Suprapubic skin (tissue), 4 donors: ENCODE measurements around the gene ZDHHC3. TPM values are rescaled to one million over a fixed set of nuclear protein-coding genes. Genes with fewer than 3 reads are reported as not detected.

Experiments used
- DNase-seq, 2 donors: peaks; one replicate each; pipeline ENCODE4 v3.0.0-alpha.2; 2019; ENCODE audit warnings: low spot score in 2 of 2
- H3K27ac ChIP-seq: fragments of 200-600 bp; sonication (generic); one replicate; pipeline ENCODE4 v1.5.1; 2019
- H3K27me3 ChIP-seq: fragments of 200-600 bp; sonication (generic); one replicate; pipeline ENCODE4 v1.5.1; 2019
- H3K36me3 ChIP-seq: fragments of 200-600 bp; sonication (generic); one replicate; pipeline ENCODE4 v1.5.1; 2019
- H3K4me1 ChIP-seq: fragments of 200-600 bp; sonication (generic); one replicate; pipeline ENCODE4 v1.5.1; 2019
- H3K4me3 ChIP-seq: fragments of 200-600 bp; sonication (generic); one replicate; pipeline ENCODE4 v1.5.1; 2019; ENCODE audit warnings: mild to moderate bottlenecking
- H3K9me3 ChIP-seq: fragments of 200-600 bp; sonication (generic); one replicate; pipeline ENCODE4 v1.5.1; 2019
- CTCF ChIP-seq, 2 donors: fragments of 200-600 bp in 1 of 2; fragments of 450-650 bp in 1 of 2; sonication (generic) in 1 of 2; IDR thresholded peaks; one replicate each; pipeline ENCODE4 v1.5.1; 2016 to 2019; ENCODE audit warnings: antibody characterized with exemption in 2 of 2, mild to moderate bottlenecking in 1 of 2, moderate library complexity in 1 of 2
- EP300 ChIP-seq: sonication (generic); formaldehyde crosslinking; IDR thresholded peaks from one replicate; pipeline ENCODE4 v1.6.1; 2017; ENCODE audit warnings: antibody characterized with exemption
- POLR2A ChIP-seq, 2 donors: fragments of 450-650 bp; IDR thresholded peaks; one replicate each; pipeline ENCODE4 v1.6.1; 2017; ENCODE audit warnings: antibody characterized with exemption in 2 of 2, mild to moderate bottlenecking in 2 of 2, moderate library complexity in 2 of 2
- POLR2AphosphoS5 ChIP-seq, 3 donors: sonication (generic); formaldehyde crosslinking; IDR thresholded peaks; one replicate each; pipeline ENCODE4 v1.6.1; 2017; ENCODE audit warnings: antibody characterized with exemption in 3 of 3
- WGBS: methylation state at CpG from one replicate; pipeline ENCODE4 v1.1.5; 2018; 5-methylcytosine and 5-hydroxymethylcytosine counted together
- total RNA-seq, 4 donors: library from RNA; depleted of rRNA; stranded (reverse); fragments of >200 nt; gene quantifications; one replicate each; pipeline ENCODE4 v1.1.0, GENCODE V29; 2016

Gene ZDHHC3
- total RNA-seq, 4 donors from 2014 or later = 143 to 311 (median 175) TPM

GRCh38 chr3:44929782-44930181, 46.2 kb downstream of the ZDHHC3 start:
- Histone ChIP-seq H3K4me3 (no peak overlapping the region), H3K27ac (no peak overlapping the region), H3K9me3 (no peaks in the 10 kb centered on the region), H3K36me3 (peaks cover 85% of the 10 kb centered on the region), H3K4me1 (peaks cover 1% of the 10 kb centered on the region), H3K27me3 (no peaks in the 10 kb centered on the region)
- WGBS = 96% methylated on average over 5 of the region's 5 CpGs
- no peak for DNase-seq
- TF ChIP-seq POLR2AphosphoS5 (IDR thresholded peaks at IDR 0.05) (no peak), POLR2A (IDR thresholded peaks at IDR 0.05) (no peak), EP300 (no peak), CTCF (IDR thresholded peaks at IDR 0.05) (no peak)

DNA sequence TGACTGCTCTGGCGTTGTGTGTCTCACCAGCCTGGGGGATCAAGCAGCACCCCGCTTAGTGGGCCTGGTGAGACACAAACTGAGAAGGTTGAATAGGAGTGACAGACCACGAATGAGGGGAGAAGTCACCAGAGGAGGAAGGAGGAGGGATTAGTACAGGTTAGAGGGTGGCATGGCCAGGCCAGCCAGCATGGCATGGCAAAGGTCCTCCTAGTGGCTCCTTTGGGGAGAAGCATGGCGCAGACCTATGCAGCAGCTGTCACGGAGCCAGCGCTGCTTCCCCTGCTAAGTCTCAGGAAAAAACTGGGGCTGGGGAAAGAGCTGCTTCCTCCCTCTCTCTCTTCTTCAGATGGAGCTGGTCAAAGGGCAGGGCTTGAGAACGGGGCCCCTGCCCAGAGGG, 48.6 kb downstream of the ZDHHC3 start:
- no peak overlapping the region for H3K4me3 ChIP-seq
- H3K27me3 ChIP-seq = no peaks in the 10 kb centered on the region
- H3K9me3 ChIP-seq = no peaks in the 10 kb centered on the region
- H3K27ac ChIP-seq = no peak overlapping the region
- no peak for DNase-seq
- WGBS = 92% methylated on average over 7 of the region's 7 CpGs
- peaks cover 78% of the 10 kb centered on the region for H3K36me3 ChIP-seq
- peaks cover 11% of the 10 kb centered on the region for H3K4me1 ChIP-seq
- TF ChIP-seq CTCF (IDR thresholded peaks at IDR 0.05) = no peak
- TF ChIP-seq POLR2AphosphoS5 (IDR thresholded peaks at IDR 0.05) = no peak
- TF ChIP-seq EP300 = no peak

DNA sequence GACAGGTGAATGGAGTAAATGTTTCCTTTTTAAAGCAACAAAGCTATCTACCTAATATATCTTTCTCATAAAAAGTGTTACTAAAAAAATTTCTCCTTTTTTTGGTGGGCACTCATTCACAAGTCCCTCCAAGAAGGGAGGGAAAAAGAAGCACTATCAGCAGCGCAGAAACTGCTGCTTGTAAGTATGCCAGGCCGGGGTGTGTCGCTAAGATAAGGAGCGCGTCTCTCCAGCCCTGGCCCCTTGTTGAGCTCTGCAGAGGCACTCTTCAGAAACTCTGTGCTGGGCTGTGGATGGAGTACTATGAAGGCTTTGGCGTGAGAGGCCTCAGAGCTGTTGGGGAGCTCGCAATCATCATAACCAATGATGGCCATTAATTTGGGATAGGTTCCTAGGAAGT, 49.1 kb downstream of the ZDHHC3 start:
- no peak overlapping the region for H3K4me3 ChIP-seq
- peaks cover 78% of the 10 kb centered on the region for H3K36me3 ChIP-seq
- H3K4me1 ChIP-seq = peaks cover 11% of the 10 kb centered on the region
- no peak for DNase-seq
- 93% methylated on average over 7 of the region's 7 CpGs for WGBS
- no peak for TF ChIP-seq EP300
- TF ChIP-seq POLR2A (IDR thresholded peaks at IDR 0.05) = no peak
- TF ChIP-seq POLR2AphosphoS5 (IDR thresholded peaks at IDR 0.05) = no peak
- no peak for TF ChIP-seq CTCF (IDR thresholded peaks at IDR 0.05)
- H3K9me3 ChIP-seq = no peaks in the 10 kb centered on the region
- no peak overlapping the region for H3K27ac ChIP-seq
- H3K27me3 ChIP-seq = no peaks in the 10 kb centered on the region

DNA sequence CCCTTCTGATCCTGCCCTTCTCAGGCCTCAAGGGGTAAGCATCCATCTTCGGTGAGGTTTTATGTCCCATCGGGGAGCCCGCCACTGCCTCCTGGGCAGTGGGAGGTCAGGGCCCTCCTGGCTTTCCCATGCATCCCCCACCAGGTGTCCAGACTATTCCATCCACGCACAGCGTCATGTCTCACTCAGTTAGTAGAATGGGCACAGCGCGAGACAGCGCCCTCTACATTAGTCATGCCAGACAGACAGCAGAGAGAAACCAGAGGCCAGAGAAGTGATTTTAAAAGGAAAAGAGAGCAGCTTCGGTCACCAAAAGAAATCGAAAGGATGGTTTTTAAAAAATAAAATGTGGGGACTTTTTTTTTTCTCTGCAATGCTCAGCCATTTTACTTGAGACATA, 49.8 kb downstream of the ZDHHC3 start:
- H3K4me1 ChIP-seq = peaks cover 11% of the 10 kb centered on the region
- no peaks in the 10 kb centered on the region for H3K27me3 ChIP-seq
- TF ChIP-seq POLR2AphosphoS5 (IDR thresholded peaks at IDR 0.05) (no peak), POLR2A (IDR thresholded peaks at IDR 0.05) (no peak), CTCF (IDR thresholded peaks at IDR 0.05) (no peak), EP300 (no peak)
- no peak overlapping the region for H3K4me3 ChIP-seq
- peaks cover 75% of the 10 kb centered on the region for H3K36me3 ChIP-seq
- no peak overlapping the region for H3K27ac ChIP-seq
- 93% methylated on average over 10 of the region's 10 CpGs for WGBS
- H3K9me3 ChIP-seq = no peaks in the 10 kb centered on the region
- DNase-seq = no peak

DNA sequence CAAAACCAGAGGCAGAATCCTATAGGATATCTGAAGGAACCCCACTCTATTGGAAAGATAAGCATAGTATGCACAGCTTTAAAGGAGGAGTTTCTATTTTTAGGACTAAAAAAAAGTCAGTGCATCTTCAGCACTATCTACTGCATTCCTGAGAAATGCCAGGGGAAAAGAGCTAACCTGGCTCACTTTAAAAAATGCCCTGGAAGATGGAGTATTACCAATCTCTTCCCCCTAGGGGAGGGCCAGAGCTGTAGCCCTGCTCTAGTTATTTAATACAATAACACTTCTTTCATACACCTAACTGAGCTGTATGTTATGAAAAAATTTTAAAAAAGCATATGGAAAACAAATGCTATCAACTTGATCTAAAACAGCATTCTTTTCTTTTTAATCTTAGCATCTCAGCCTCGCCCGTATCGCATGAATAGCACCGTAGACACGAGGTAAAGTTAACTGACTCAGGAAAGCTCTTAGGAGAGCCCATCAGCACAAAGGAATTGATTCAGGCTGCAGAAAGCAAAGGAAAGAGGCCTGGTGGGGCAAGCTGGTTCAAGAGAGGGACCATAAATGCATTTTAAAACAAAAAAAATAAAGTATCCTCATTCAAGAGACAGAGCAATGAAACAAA, 51.4 kb downstream of the ZDHHC3 start:
- Histone ChIP-seq H3K9me3 (no peaks in the 10 kb centered on the region), H3K4me1 (peaks cover 15% of the 10 kb centered on the region), H3K4me3 (no peak overlapping the region), H3K27me3 (no peaks in the 10 kb centered on the region), H3K36me3 (peaks cover 60% of the 10 kb centered on the region), H3K27ac (no peak overlapping the region)
- WGBS = 50% methylated on average over 5 of the region's 5 CpGs
- no peak for TF ChIP-seq POLR2A (IDR thresholded peaks at IDR 0.05)
- TF ChIP-seq POLR2AphosphoS5 (IDR thresholded peaks at IDR 0.05) = no peak
- no peak for TF ChIP-seq CTCF (IDR thresholded peaks at IDR 0.05)
- TF ChIP-seq EP300 = no peak
- no peak for DNase-seq
